Ovary (tissue), 3 donors: ENCODE results near the gene KRT15.

Experiments
- EP300 ChIP-seq: sonication (generic); formaldehyde crosslinking; IDR thresholded peaks from one replicate; pipeline ENCODE4 v1.6.1; 2017; ENCODE audit warnings: antibody characterized with exemption
- POLR2A ChIP-seq: fragments of 450-650 bp; IDR thresholded peaks from one replicate; pipeline ENCODE4 v1.6.1; 2017; ENCODE audit warnings: antibody characterized with exemption, mild to moderate bottlenecking, moderate library complexity
- TF ChIP-seq, protein P1 (sequence below), 3 donors: fragments of 450-650 bp in 2 of 3; fragments of 200-600 bp in 1 of 3; IDR thresholded peaks; one replicate each; pipeline versions ENCODE4 v1.5.1 to v1.8.0; 2016 to 2022; ENCODE audit warnings: antibody characterized with exemption in 3 of 3, mild to moderate bottlenecking in 1 of 3
- donor health status: DM: no; HTN: no; CAD: no.

DNA sequence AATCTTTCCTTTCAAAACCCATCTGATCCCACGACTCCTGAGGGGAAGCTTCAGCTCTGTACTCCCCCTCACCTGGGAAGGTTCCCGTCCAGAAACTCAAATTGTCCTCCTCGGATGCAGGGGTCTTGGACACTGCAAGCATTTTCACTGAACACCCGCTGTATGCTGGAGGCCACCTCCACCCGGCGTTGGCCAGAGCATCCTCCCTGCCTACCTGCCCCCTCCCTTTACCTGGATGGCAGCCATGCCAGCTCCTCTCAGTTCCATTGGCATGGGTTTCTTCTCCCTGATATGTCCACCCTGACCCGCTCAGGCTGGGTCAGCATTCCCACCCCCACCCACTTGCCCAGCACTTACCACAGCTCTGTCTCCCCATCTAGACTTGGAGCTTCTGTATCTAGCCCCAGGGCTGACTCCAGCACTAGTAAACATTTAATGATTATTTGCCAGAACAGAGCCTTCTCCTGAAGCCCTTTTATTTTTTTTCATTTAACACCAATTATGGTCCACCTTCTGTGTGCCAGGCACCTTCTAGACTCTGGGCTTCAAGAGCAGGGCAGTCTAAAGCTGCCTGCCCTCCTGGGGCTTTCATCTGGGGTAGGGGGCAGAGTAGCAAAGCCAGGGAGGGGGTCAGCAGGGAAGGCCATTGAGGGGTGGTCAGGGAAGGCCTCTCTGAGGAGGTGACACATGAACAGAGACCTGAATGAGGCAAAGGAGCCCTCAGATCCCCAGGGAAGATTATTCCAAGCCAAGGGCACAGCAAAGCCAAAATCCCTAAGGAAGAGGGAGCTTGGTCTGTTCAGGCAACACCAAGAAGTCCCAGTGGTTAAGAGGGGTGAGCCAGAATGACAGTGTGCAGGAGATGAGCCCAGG lies 18.3 kb upstream of the KRT15 start:
- TF ChIP-seq, protein P1, sequence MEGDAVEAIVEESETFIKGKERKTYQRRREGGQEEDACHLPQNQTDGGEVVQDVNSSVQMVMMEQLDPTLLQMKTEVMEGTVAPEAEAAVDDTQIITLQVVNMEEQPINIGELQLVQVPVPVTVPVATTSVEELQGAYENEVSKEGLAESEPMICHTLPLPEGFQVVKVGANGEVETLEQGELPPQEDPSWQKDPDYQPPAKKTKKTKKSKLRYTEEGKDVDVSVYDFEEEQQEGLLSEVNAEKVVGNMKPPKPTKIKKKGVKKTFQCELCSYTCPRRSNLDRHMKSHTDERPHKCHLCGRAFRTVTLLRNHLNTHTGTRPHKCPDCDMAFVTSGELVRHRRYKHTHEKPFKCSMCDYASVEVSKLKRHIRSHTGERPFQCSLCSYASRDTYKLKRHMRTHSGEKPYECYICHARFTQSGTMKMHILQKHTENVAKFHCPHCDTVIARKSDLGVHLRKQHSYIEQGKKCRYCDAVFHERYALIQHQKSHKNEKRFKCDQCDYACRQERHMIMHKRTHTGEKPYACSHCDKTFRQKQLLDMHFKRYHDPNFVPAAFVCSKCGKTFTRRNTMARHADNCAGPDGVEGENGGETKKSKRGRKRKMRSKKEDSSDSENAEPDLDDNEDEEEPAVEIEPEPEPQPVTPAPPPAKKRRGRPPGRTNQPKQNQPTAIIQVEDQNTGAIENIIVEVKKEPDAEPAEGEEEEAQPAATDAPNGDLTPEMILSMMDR (IDR thresholded peaks at IDR 0.05) = no peak
- TF ChIP-seq POLR2A (no peak), EP300 (no peak)
